Stomach smooth muscle (tissue), 2 donors: ENCODE results near the gene UBE2O.

Source experiments
- H3K27ac ChIP-seq: one replicate; pipeline ENCODE4 v1.7.0; 2013; ENCODE audit warnings: mild to moderate bottlenecking, low read length, inconsistent platforms
- H3K27me3 ChIP-seq, 2 donors: one replicate each; pipeline ENCODE4 v1.7.0; 2013; ENCODE audit warnings: low read length in 2 of 2; ENCODE audit not compliant: insufficient read depth in 2 of 2, control insufficient read depth in 1 of 2
- H3K36me3 ChIP-seq, 2 donors: one replicate each; pipeline ENCODE4 v1.7.0; 2013; ENCODE audit warnings: low read length in 2 of 2; ENCODE audit not compliant: control insufficient read depth in 2 of 2, insufficient read depth in 2 of 2
- H3K4me1 ChIP-seq: one replicate; pipeline ENCODE4 v1.7.0; 2013; ENCODE audit warnings: low read length; ENCODE audit not compliant: control insufficient read depth, insufficient read depth
- H3K4me3 ChIP-seq, 2 donors: one replicate each; pipeline ENCODE4 v1.7.0; 2013; ENCODE audit warnings: low read length in 2 of 2
- H3K9ac ChIP-seq, 2 donors: one replicate each; pipeline ENCODE4 v1.7.0; 2013; ENCODE audit warnings: low read length in 2 of 2, mild to moderate bottlenecking in 1 of 2
- H3K9me3 ChIP-seq, 2 donors: one replicate each; pipeline ENCODE4 v1.7.0; 2013; ENCODE audit warnings: low read length in 2 of 2; ENCODE audit not compliant: control insufficient read depth in 2 of 2
- donor health status: healthy.
- donor health status: Pancreatic carcinoma.

UBE2O gene

GRCh38 chr17:76398523-76399174, 54.3 kb downstream of the UBE2O start:
- Histone ChIP-seq H3K27ac (no peak overlapping the region), H3K9ac (no peak overlapping the region), H3K36me3 (peaks cover 53 to 78% of the 10 kb centered on the region in 2 donors), H3K27me3 (no peaks in the 10 kb centered on the region), H3K4me1 (no peaks in the 10 kb centered on the region), H3K9me3 (no peaks in the 10 kb centered on the region), H3K4me3 (no peak overlapping the region)

DNA sequence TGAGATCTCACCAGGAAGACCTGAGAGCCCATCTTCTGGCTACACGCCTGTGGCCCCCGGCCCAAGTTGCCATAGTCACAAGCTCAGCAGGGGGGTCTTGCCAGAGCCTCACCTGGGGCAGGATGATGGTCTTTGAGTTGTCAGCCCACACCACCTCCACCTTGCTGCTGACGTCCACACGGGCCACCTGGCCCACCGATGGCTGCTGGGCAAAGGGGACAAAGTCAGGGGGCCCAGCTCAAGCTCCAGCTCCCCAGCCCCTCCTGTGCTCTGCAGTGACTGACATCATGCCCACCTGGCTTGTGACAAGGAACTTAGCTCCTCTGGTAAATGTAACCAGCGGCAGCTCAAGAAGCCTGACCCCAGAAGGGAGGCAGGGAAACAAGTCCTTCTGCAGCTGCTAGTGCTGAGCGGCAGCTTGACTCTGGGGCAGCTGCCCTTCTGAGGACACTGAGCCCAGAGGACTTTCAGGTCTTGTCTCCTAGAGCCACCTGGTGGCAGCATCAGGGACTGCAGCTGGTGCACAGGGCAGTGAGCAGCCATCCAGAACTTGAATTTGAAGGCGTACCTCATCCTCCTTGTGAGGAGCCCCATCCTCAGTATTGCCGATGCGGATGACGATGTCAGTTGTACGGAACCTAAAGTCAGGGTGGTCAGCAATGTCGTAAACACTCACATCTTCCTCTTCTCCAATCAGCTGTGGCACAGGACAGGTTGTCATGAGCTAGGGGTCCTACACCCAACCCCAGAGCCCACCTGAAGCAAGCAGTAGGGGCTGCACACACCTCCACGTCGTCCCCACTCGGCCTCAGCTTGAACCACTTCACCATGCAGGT, 55.0 kb downstream of the UBE2O start:
- Histone ChIP-seq H3K4me3 (no peak overlapping the region), H3K9me3 (no peaks in the 10 kb centered on the region), H3K27ac (no peak overlapping the region), H3K27me3 (no peaks in the 10 kb centered on the region), H3K36me3 (peaks cover 56 to 76% of the 10 kb centered on the region in 2 donors), H3K4me1 (no peaks in the 10 kb centered on the region), H3K9ac (no peak overlapping the region)

DNA sequence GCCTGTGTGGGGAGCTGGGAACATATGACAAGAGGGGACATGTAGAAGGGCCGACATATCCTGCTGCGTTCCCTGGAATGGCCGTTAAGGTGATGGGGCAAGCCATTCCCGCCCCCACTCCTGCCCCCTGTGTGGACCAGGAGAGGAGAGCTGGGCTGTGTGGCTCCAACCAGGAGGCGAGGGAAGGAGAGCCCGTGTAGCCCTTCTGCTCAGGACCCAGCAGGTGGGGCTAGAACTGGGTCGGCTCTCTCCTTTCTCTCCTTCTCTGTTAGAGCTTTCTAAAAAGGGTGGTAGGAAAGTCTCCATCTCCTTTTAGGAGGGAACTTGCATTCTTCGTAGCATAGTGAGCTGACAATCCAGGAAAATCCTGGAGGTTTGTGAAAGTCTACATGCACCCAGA, 55.8 kb downstream of the UBE2O start:
- Histone ChIP-seq H3K9me3 (no peaks in the 10 kb centered on the region), H3K27ac (no peak overlapping the region), H3K4me3 (no peak overlapping the region), H3K36me3 (peaks cover 50 to 68% of the 10 kb centered on the region in 2 donors), H3K27me3 (no peaks in the 10 kb centered on the region), H3K9ac (no peak overlapping the region), H3K4me1 (no peaks in the 10 kb centered on the region)

DNA sequence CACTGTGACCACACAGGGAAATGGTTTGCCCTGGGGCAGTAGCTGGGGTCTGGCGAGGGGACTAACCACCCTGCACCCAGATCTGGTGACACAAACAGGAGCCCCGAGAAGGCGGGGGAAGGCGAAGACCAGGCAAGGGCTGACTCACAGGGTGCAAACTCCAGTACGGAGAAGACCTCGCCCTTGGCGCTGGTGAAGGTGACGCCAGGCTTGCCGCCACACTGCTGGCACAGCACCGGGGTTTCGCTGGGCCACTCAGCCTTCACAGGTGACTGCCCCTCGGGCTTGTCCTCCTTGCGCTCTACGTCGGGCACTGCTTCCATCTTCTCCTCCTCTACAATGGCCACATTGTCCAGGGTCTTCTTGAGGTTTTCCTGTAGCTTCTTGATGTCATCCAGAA, 57.0 kb downstream of the UBE2O start:
- H3K4me3 ChIP-seq = no peak overlapping the region
- H3K36me3 ChIP-seq = peaks cover 43 to 64% of the 10 kb centered on the region in 2 donors
- H3K27ac ChIP-seq = no peak overlapping the region
- H3K9me3 ChIP-seq = no peaks in the 10 kb centered on the region
- H3K9ac ChIP-seq = no peak overlapping the region
- no peaks in the 10 kb centered on the region for H3K27me3 ChIP-seq
- H3K4me1 ChIP-seq = no peaks in the 10 kb centered on the region

DNA sequence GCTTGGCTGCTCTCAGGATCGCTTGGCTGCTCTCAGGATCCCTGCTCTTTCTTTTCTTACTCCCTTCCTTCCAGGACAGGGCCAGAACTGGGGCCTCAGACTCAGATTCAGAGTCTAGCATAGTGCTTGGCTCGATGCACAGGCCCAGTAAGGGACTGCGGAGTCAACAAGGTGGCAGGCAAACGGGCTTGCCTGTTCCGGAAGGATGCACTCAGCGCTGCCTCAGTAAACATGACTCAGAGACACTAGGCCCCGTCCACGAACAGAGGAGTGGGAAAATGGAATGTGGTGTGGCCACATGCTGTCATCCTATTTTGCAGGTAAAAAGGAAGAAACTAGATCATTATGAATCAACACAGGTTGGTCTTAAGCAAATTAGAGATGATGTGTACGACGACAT, 58.8 kb downstream of the UBE2O start:
- Histone ChIP-seq H3K27me3 (no peaks in the 10 kb centered on the region), H3K4me1 (no peaks in the 10 kb centered on the region), H3K36me3 (peaks cover 28 to 48% of the 10 kb centered on the region in 2 donors), H3K9me3 (no peaks in the 10 kb centered on the region), H3K27ac (no peak overlapping the region), H3K9ac (no peak overlapping the region), H3K4me3 (no peak overlapping the region)

DNA sequence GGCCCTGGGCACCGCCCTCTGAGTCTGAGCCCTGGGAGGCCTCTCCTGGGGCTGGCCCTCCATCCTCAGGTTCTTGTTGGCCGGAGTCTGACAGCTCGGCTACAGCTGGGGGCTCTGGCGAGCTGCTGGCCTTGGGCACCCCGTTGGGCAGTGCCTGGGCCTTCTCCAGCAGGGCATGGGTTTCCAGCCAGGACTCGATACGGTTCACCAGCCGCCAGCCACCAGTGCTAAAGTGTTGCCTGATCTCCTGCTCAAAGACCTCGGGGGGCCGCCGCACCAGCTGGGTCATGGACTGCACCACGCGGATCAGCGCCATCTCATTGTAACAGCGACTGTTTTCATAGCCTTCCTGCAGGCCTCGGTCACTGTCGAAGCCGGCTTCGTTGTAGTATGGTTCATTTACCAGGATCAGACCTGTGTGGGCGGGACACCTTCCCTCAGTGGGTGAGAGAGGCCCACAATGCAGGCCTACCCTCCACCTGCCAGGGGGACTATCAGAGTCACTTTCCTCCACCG, 61.7 kb downstream of the UBE2O start:
- no peak overlapping the region for H3K9ac ChIP-seq
- H3K36me3 ChIP-seq = peaks cover 13 to 24% of the 10 kb centered on the region in 2 donors
- no peak overlapping the region for H3K4me3 ChIP-seq
- no peak overlapping the region for H3K27ac ChIP-seq
- no peaks in the 10 kb centered on the region for H3K9me3 ChIP-seq
- no peaks in the 10 kb centered on the region for H3K27me3 ChIP-seq
- peaks cover 6% of the 10 kb centered on the region for H3K4me1 ChIP-seq

DNA sequence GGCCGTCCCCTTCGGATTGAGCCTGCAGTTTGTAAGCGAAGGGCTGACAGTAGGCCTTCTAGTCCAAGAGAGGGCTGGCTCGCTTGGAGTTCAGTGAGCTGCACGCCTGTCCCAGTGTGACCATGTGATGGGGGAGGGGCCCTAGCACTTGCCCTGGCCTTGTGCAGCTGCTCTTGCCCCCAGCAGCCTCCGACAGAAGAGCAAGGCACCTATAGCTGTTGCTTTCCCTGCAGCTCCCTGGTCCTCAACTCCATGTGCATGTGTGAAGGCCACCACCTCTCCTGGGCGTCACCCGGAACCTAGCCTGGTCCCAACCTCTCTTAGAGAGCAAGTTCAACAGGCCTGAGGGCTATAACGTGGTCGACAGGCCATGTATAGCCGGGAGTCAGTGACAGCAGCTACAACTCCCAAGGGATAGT, 62.9 kb downstream of the UBE2O start:
- peaks cover 18% of the 10 kb centered on the region for H3K4me1 ChIP-seq
- no peak overlapping the region for H3K27ac ChIP-seq
- H3K27me3 ChIP-seq = peaks cover 0 to 5% of the 10 kb centered on the region in 2 donors
- no peaks in the 10 kb centered on the region for H3K9me3 ChIP-seq
- no peak overlapping the region for H3K4me3 ChIP-seq
- peaks cover 5 to 15% of the 10 kb centered on the region in 2 donors for H3K36me3 ChIP-seq
- no peak overlapping the region for H3K9ac ChIP-seq

GRCh38 chr17:76388966-76389888, 63.7 kb downstream of the UBE2O start:
- Histone ChIP-seq H3K4me3 (no peak overlapping the region), H3K27me3 (peaks cover 0 to 9% of the 10 kb centered on the region in 2 donors), H3K36me3 (peaks cover 5 to 14% of the 10 kb centered on the region in 2 donors), H3K9me3 (no peaks in the 10 kb centered on the region), H3K4me1 (peaks cover 26% of the 10 kb centered on the region), H3K27ac (no peak overlapping the region), H3K9ac (no peak overlapping the region)

- Histone ChIP-seq H3K27me3 (peaks cover 0 to 27% of the 10 kb centered on the region in 2 donors), H3K4me3 (no peak overlapping the region), H3K9ac (no peak overlapping the region), H3K9me3 (no peaks in the 10 kb centered on the region), H3K4me1 (peaks cover 43% of the 10 kb centered on the region), H3K36me3 (peaks cover 0 to 7% of the 10 kb centered on the region in 2 donors), H3K27ac (no peak overlapping the region)
Observed at GRCh38 chr17:76386966-76387765, 65.8 kb downstream of the UBE2O start.
